HUES6 (cell line): ENCODE measurements around the gene CRYAB.
"Not testable (repeated sequence)": the region's sequence is repeated elsewhere in the genome, so short reads cannot be mapped to it uniquely, and the experiment has no call there.

Experiments used
- H3K27ac ChIP-seq: 2 replicates; pipeline ENCODE4 v1.7.0; 2013; ENCODE audit warnings: low read depth, mild to moderate bottlenecking, low read length, inconsistent platforms
- H3K27me3 ChIP-seq: 2 replicates; pipeline ENCODE4 v1.6.1; 2013; ENCODE audit warnings: low read length; ENCODE audit not compliant: control insufficient read depth, insufficient read depth
- H3K36me3 ChIP-seq: 2 replicates; pipeline ENCODE4 v1.6.1; 2013; ENCODE audit warnings: low read length; ENCODE audit not compliant: control insufficient read depth, insufficient read depth
- H3K4me1 ChIP-seq: 2 replicates; pipeline ENCODE4 v1.6.1; 2013; ENCODE audit warnings: low read length; ENCODE audit not compliant: control insufficient read depth, insufficient read depth
- H3K4me3 ChIP-seq: 2 replicates; pipeline ENCODE4 v1.5.1; 2013; ENCODE audit warnings: low read depth, low read length
- H3K9ac ChIP-seq: one replicate; pipeline ENCODE4 v1.6.1; 2013; ENCODE audit warnings: mild to moderate bottlenecking, low read length
- H3K9me3 ChIP-seq: 2 replicates; pipeline ENCODE4 v1.6.1; 2013; ENCODE audit warnings: low read depth, low read length; ENCODE audit not compliant: control insufficient read depth, insufficient read depth

CRYAB gene

GRCh38 chr11:111933176-111933575, 21.6 kb upstream of the CRYAB start:
- H3K36me3 ChIP-seq, H3K9me3 ChIP-seq, H3K27me3 ChIP-seq, H3K9ac ChIP-seq, H3K4me3 ChIP-seq, H3K27ac ChIP-seq: not testable (repeated sequence)
- peaks cover 19% of the 10 kb centered on the region for H3K4me1 ChIP-seq

DNA sequence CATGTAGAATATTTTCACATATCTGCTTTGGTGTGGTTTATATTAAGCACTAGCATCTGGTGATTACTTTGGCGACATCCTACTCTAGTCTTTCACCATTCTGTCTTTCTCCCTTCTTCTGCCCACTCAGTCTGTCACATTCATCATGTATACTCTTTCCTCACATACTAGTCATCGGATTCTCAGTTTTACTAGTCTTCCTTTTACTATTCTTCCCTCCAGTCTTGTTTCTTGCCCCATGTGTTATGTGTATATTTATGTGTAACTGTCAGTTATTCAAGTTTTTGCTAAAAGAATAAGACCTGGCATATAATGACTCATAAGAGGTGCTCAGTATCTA, 21.0 kb upstream of the CRYAB start:
- Histone ChIP-seq H3K36me3 (no peaks in the 10 kb centered on the region), H3K9me3 (no peaks in the 10 kb centered on the region)

GRCh38 chr11:111930472-111930871, 18.9 kb upstream of the CRYAB start:
- H3K9ac ChIP-seq = no peak overlapping the region
- no peak overlapping the region for H3K27ac ChIP-seq
- no peaks in the 10 kb centered on the region for H3K27me3 ChIP-seq
- H3K4me3 ChIP-seq = no peak overlapping the region
- H3K4me1 ChIP-seq = peaks cover 14% of the 10 kb centered on the region
- no peaks in the 10 kb centered on the region for H3K9me3 ChIP-seq
- no peaks in the 10 kb centered on the region for H3K36me3 ChIP-seq

More for the DNA sequence above, 21.0 kb upstream of the CRYAB start:
- Histone ChIP-seq H3K4me3 (no peak overlapping the region), H3K27me3 (no peaks in the 10 kb centered on the region), H3K4me1 (peaks cover 13% of the 10 kb centered on the region), H3K9ac (no peak overlapping the region), H3K27ac (no peak overlapping the region)

GRCh38 chr11:111926505-111927391, 15.2 kb upstream of the CRYAB start:
- peak overlapping the region; percentile 49 for H3K9ac ChIP-seq
- no peaks in the 10 kb centered on the region for H3K9me3 ChIP-seq
- H3K36me3 ChIP-seq = no peaks in the 10 kb centered on the region
- peaks cover 19% of the 10 kb centered on the region for H3K4me1 ChIP-seq
- H3K4me3 ChIP-seq = peak overlapping the region; percentile 61
- H3K27ac ChIP-seq = 0 out of 2 replicates have a peak overlapping the region, but pooled peaks have one; percentile 10
- no peaks in the 10 kb centered on the region for H3K27me3 ChIP-seq

DNA sequence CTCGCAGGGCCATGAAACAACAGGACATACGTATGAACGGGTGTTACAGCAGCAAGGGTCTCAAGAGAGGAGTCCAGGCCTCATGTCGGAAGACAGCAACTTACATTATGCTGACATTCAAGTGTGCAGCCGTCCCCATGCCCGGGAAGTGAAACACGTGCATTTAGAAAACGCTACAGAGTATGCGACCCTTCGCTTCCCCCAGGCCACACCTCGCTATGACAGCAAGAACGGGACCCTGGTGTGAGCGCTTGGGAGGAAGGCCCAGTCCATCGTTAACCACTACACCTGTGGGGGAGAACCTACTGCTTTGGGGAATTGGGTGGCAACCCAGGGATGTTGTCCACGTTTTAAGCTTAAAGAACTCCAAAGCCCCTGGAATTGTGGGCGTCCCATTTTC, 14.4 kb upstream of the CRYAB start:
- peak overlapping the region; percentile 61 for H3K4me3 ChIP-seq
- H3K9me3 ChIP-seq = no peaks in the 10 kb centered on the region
- H3K27ac ChIP-seq = 0 out of 2 replicates have a peak overlapping the region, but pooled peaks have one; percentile 10
- H3K36me3 ChIP-seq = no peaks in the 10 kb centered on the region
- no peaks in the 10 kb centered on the region for H3K27me3 ChIP-seq
- H3K9ac ChIP-seq = no peak overlapping the region
- H3K4me1 ChIP-seq = peaks cover 19% of the 10 kb centered on the region

GRCh38 chr11:111923951-111924350, 12.4 kb upstream of the CRYAB start:
- Histone ChIP-seq H3K36me3 (no peaks in the 10 kb centered on the region), H3K27me3 (no peaks in the 10 kb centered on the region), H3K27ac (no peak overlapping the region), H3K9me3 (no peaks in the 10 kb centered on the region), H3K9ac (no peak overlapping the region), H3K4me3 (no peak overlapping the region), H3K4me1 (peaks cover 20% of the 10 kb centered on the region)

DNA sequence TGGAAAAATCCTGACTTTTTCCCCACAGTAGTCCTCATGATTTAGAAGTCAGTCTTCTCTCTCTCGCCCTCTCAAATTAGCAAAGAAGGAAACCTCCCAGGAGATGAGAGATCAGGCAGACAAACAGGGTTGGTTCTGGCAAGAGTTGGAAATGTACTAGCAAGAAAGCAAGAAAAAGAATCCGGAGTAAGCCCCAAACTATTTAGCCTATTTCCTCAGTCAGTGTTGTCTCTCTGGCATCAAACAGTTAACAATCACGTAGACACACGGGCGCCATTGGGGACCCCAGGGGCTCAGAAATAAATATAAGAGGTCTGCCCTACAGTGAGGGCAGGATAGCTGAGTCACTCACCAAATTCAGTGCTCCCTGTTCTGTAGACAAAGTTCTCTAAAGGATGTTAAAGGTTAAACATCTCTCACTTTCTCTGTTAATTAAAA, 11.8 kb upstream of the CRYAB start:
- Histone ChIP-seq H3K36me3 (no peaks in the 10 kb centered on the region), H3K9me3 (no peaks in the 10 kb centered on the region), H3K4me3 (no peak overlapping the region), H3K27ac (no peak overlapping the region), H3K4me1 (peaks cover 26% of the 10 kb centered on the region), H3K9ac (no peak overlapping the region), H3K27me3 (no peaks in the 10 kb centered on the region)

- peaks cover 27% of the 10 kb centered on the region for H3K4me1 ChIP-seq
- no peak overlapping the region for H3K27ac ChIP-seq
- H3K4me3 ChIP-seq = no peak overlapping the region
- H3K9ac ChIP-seq = no peak overlapping the region
- no peaks in the 10 kb centered on the region for H3K9me3 ChIP-seq
- H3K27me3 ChIP-seq = no peaks in the 10 kb centered on the region
- no peaks in the 10 kb centered on the region for H3K36me3 ChIP-seq
These were observed 11.2 kb upstream of the CRYAB start for GRCh38 chr11:111922803-111923202.

- Histone ChIP-seq H3K9me3 (no peaks in the 10 kb centered on the region), H3K27me3 (no peaks in the 10 kb centered on the region), H3K27ac (no peak overlapping the region), H3K4me3 (no peak overlapping the region), H3K36me3 (no peaks in the 10 kb centered on the region), H3K4me1 (peaks cover 23% of the 10 kb centered on the region), H3K9ac (no peak overlapping the region)
These were observed 10.1 kb upstream of the CRYAB start for GRCh38 chr11:111921541-111922230.

GRCh38 chr11:111920908-111921307, 9.3 kb upstream of the CRYAB start:
- no peak overlapping the region for H3K9ac ChIP-seq
- peaks cover 19% of the 10 kb centered on the region for H3K4me1 ChIP-seq
- H3K9me3 ChIP-seq = no peaks in the 10 kb centered on the region
- no peak overlapping the region for H3K27ac ChIP-seq
- H3K27me3 ChIP-seq = no peaks in the 10 kb centered on the region
- H3K36me3 ChIP-seq = no peaks in the 10 kb centered on the region
- no peak overlapping the region for H3K4me3 ChIP-seq
